ENCODE measurements around the gene BRIP1.
"Not testable (repeated sequence)": the region's sequence is repeated elsewhere in the genome, so short reads cannot be mapped to it uniquely, and the experiment has no call there.

BRIP1 gene

GRCh38 chr17:61795546-61795945 is 67.8 kb downstream of the BRIP1 start:
- no peak for DNase-seq

- DNase-seq = no peak
Observed at GRCh38 chr17:61794792-61795191, 68.5 kb downstream of the BRIP1 start.

DNA sequence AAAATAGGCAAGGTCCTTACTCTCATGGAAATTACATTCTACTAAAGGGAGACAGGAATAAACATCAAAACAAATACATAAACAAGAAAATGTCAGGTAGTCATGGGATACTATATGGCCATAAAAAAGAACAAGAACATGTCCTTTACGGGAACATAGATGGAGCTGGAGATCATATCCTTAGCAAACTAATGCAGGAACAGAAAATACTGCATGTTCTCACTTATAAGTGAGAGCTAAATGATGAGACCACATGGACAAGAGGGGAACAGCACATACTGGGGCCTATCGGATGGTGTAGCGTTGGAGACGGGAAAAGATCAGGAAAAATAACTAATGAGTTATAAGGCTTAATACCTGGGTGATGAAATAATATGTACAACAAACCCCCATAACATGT is 69.1 kb downstream of the BRIP1 start:
- DNase-seq = no peak

GRCh38 chr17:61793565-61793964 is 69.8 kb downstream of the BRIP1 start:
- no peak for DNase-seq

DNA sequence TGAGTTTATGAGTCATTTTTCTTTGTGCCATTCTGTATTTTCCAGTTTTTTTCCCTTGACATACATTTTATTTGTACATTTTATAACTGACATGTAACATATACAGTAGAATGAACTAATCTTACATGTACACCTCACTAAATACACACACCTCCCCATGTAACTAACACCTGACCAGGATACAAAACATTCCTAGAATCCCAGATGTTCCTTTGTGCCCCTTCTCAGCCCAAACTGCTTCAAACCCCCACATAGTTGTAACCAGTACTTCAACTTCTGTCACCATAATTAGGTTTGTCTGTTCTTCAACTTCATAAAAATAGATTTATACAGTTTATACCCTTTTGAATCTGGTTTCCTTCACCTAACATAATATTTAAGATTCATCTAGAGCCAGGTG is 73.5 kb downstream of the BRIP1 start:
- DNase-seq = no peak

DNA sequence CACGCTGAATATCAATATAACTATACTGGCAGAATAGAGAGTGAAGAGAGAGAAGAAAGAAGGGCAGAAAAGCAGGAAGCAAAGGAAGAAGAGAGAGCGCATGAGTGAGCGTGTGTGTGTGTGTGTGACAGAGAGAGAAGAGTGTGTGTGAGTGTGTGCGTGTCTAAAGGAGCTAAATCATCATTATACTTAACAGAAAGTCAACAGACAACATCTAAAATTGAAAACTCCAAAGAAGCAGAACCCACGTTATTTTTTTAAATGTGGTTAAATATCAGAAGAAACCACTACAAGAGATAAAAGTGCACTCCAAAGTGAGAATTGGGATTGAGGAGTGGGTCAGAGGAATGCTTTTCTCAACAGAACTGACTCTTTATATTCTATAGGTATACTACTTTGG is 77.2 kb downstream of the BRIP1 start:
- DNase-seq = no peak

- DNase-seq = no peak
Observed at GRCh38 chr17:61784510-61784909, 78.8 kb downstream of the BRIP1 start.

DNA sequence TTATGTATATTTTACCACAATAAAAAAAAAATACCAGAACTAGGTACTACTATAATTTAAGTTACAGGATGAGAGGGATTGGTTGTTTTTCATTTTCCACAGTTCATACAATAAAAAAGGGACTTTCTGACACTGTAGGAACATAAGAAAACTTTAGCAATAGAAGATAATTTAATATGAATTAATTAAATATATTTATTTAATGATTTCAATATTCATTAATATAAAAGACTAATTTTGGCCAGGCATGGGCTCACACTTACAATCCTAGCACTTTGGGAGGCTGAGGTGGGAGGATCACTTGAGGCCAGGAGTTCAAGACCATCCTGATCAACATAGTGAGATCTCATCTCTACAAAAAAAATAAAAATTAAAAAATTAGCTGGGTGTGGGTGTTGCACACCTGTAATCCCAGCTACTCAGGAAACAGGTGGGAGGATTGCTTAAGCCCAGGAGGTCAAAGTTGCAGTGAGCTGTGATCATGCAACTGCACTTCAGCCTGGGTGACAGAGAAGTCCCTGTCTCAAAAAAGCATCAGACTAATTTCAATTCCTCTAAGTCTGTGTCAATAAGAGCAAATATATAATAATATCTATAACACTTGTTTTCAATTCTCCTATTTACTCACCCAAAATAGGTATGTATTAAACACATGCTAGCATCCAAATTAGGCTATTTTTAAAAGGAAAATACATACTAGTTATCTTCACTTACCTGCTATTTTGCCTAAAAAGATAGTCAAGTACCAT is 79.6 kb downstream of the BRIP1 start:
- DNase-seq = no peak

DNA sequence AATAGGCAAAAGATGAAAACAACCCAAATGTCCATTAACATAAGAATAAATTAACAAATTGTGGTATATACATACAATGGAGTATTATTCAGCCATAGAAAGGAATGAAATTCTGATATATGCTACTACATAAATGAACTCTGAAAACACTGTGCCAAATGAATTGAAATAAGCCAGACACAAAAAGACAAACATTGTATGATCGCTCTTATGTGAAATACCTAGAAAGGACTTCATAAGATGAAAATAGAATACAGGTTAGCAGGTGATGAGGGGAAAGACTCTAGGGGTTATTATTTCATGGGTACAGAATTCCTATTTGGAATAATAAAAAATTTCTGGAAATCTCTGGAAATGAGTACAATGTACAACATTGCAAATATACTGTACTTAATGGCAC is 80.2 kb downstream of the BRIP1 start:
- DNase-seq = no peak

DNA sequence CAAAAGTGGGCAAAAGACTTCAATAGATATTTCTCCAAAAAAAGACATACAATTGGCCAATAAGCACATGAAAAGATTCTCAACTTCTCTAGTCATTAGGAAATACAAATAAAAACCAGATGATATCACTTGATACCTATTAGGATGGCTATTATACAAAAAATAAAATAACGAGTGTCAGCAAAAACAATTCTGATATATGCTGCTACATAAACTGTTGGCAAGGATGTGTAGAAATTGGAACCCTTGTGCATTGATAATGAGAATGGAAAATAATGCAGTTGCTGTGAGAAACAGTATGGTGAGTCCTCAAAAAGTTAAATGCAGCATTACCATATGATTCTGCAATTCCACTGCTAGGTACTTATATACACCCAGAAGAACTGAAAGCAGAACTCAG is 80.6 kb downstream of the BRIP1 start:
- DNase-seq = no peak

GRCh38 chr17:61775364-61775763 is 88.0 kb downstream of the BRIP1 start:
- no peak for DNase-seq

DNA sequence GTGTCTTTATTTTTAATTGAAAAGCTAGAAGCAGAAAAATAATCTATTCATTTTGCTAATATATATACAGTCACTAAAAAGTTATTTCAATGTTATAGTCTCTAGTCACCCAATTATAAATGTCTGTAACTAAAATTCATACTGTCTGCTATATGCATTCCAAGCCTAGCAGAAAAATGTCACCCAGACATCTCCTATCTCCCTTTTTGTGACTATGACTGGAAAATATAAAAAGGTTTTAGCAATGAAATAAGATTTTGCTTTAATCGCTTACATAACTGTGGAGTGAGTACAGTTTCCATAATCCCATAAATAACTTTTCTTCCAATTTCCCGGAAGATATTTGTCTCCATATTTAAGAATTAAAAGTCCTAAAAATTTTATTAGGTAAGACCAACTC is 88.6 kb downstream of the BRIP1 start:
- DNase-seq = no peak

DNA sequence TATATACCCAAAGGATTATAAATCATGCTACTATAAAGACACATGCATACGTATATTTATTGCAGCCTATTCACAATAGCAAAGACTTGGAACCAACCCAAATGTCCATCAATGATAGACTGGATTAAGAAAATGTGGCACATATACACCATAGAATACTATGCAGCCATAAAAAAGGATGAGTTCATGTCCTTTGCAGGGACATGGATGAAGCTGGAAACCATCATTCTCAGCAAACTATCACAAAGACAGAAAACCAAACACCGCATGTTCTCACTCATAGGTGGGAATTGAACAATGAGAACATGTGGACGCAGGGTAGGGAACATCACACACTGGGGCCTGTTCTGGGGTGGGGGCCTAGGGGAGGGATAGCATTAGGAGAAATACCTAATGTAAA is 89.2 kb downstream of the BRIP1 start:
- not testable (repeated sequence) for DNase-seq

GRCh38 chr17:61770752-61771533 is 92.4 kb downstream of the BRIP1 start:
- no peak for DNase-seq

- DNase-seq = no peak
Observed at GRCh38 chr17:61770043-61770442, 93.3 kb downstream of the BRIP1 start.

GRCh38 chr17:61768405-61768804 is 94.9 kb downstream of the BRIP1 start:
- no peak for DNase-seq

DNA sequence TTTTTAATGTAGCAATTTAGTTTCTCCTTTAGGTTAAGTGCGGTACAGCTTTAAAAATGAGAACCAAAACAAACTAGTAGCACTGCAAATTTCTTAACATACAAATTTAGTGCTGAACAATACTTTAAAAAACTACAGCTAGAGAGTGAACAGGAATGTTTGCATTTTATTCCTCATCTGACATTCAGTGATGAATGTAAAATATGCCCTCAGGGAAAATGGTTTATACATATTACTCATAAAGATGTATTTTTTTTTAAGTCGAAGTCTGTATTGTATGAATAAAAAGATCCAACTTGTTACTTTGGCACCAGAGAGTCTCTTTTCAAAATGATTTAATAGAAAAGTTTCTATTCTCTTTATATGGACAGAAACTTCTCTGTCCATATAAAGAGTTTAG is 96.8 kb downstream of the BRIP1 start:
- no peak for DNase-seq

GRCh38 chr17:61764846-61765245 is 98.5 kb downstream of the BRIP1 start:
- DNase-seq = no peak

- DNase-seq = no peak
Observed at GRCh38 chr17:61761827-61762226, 101.5 kb downstream of the BRIP1 start.

DNA sequence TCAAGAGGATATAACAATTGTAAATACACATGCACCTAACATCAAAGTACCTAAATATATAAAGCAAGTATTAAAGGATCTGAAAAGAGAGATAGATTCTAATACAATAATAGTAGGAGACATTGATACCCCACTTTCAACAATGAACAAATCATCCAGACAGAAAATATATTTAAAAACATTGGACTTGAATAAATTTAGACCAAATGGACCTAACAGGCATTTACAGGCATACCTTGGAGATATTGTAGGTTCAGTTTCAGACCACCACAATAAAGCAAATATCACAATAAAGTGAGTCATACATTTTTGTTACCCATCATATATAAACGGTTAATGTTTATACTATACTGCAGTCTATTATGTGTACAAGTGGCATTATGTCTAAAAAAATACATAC is 104.0 kb downstream of the BRIP1 start:
- no peak for DNase-seq

- DNase-seq = no peak
Observed at GRCh38 chr17:61758430-61758829, 104.9 kb downstream of the BRIP1 start.

GRCh38 chr17:61757168-61757567 is 106.2 kb downstream of the BRIP1 start:
- DNase-seq = no peak

GRCh38 chr17:61756561-61756960 is 106.8 kb downstream of the BRIP1 start:
- DNase-seq = no peak

- no peak for DNase-seq
Observed at GRCh38 chr17:61755668-61756067, 107.7 kb downstream of the BRIP1 start.

DNA sequence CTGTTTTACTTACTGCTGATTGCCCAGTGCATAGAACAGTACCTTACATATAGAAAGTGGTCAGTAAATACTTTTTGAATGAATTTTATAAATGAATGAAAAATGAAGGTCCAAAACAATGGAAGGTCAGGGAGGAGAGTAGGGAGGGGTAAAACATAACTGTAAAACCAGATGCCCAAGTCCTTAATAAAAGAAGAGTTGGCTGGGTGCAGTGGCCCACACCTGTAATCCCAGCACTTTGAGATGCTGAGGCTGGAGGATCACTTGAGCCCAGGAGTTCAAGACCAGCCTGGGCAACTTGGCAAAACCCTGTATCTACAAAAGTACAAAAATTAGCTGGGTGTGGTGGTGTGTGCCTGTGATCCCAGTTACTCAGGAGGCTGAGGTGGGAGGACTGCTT is 108.2 kb downstream of the BRIP1 start:
- no peak for DNase-seq

Measured in activated gamma-delta T cell treated with Interleukin-2 at 50 U/mL for 16 hours (primary cell).